MV-4-11 (cell line): ENCODE results near the gene LAGE3.

Experiments used
- DNase-seq: peaks from one replicate; lab custom pipeline; 2025; lab: John Stamatoyannopoulos, UW

LAGE3 gene

DNA sequence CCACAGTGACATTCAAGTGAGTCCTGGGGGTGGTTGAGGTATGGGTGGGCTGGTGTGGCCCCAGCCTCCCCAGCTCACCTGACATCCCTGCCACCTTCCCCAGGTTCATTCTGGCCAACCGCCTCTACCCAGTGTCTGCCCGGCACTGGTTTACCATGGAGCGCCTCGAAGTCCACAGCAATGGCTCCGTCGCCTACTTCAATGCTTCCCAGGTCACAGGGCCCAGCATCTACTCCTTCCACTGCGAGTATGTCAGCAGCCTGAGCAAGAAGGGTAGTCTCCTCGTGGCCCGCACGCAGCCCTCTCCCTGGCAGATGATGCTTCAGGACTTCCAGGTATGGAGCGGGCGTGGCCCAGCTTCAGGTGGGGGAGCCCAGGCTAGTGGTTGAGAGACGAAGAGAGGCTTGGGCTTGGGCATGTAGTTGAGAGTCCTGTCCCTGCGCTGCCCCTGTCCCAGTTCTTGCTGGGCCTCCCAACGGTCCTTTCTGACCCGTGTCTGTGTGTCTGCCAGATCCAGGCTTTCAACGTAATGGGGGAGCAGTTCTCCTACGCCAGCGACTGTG is 43.8 kb downstream of the LAGE3 start:
- no peak for DNase-seq

- no peak for DNase-seq
These were observed 44.5 kb downstream of the LAGE3 start for GRCh38 chrX:154434394-154435168.

DNA sequence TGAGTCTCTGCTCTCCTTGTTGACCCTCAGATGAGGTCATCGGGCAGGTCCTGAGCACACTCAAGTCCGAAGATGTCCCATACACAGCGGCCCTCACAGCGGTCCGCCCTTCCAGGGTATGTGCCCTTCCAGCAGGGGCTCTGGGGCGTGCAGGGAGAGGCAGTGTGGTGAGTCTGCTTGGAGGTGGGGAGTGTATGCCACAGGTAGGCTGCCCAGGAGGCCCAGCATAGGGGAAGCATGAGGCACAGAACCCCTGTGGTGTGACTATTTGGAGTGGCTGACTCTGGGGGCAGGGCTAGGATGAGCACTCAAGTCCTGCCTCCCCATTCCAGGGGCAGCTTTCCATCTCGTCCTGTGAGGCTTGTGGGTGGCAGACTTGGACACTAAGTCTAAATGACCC is 45.5 kb downstream of the LAGE3 start:
- DNase-seq: no peak

DNA sequence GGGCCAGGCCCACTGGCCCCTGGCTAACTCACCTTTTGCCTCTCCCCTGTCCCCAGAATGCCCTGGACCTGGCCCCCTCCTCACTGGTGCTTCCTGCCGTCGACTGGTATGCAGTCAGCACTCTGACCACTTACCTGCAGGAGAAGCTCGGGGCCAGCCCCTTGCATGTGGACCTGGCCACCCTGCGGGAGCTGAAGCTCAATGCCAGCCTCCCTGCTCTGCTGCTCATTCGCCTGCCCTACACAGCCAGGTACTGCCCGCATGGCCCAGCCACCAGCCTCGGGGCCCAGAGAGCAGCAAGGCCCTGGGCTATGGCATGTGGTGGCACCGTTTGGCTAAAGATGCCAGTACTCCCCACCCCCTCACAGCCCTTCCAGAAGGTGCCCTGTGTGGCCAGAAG is 46.9 kb downstream of the LAGE3 start:
- DNase-seq: no peak

GRCh38 chrX:154431341-154431740 is 47.7 kb downstream of the LAGE3 start:
- peak; percentile 60 for DNase-seq

GRCh38 chrX:154430916-154431315 is 48.2 kb downstream of the LAGE3 start:
- peak; percentile 58 for DNase-seq

- no peak for DNase-seq
These were observed 48.6 kb downstream of the LAGE3 start for GRCh38 chrX:154430479-154430878.

DNA sequence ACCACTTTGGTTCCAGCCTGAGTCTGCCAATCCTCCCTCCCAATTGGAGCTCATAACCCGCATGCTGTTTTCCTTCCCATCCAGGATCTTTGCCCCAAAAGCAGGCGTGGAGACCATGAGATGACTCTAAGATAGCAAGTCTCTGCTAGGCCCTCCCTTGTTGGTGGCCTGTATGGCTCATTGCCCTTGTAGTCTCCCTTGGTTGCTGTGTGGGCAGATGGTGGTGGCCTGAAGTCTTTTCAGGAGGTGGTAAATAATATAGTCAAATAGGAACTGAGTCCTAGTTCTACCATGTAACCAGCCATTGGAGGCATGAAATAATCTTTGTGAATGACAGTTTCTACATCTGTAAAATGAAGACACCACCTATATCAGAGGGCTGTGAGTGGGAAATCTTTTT is 49.4 kb downstream of the LAGE3 start:
- DNase-seq: no peak

GRCh38 chrX:154428176-154429171 is 50.6 kb downstream of the LAGE3 start, which contains the start of gene ATP6AP1:
Gene ATP6AP1 (plus strand): TSS chrX:154428677. CDS start chrX:154428693, 16 bp downstream.
- peak; percentile 90 for DNase-seq
